Lower leg skin (tissue), 4 donors: Measurements from ENCODE around the gene MCM3AP. TPM values are rescaled to one million over a fixed set of nuclear protein-coding genes. Genes with fewer than 3 reads are reported as not detected.

Source experiments
- DNase-seq, 2 donors: peaks; one replicate each; pipeline ENCODE4 v3.0.0-alpha.2; 2019; ENCODE audit warnings: low spot score in 2 of 2
- H3K4me3 ChIP-seq: fragments of 200-600 bp; sonication (generic); 2 replicates; pipeline ENCODE4 v1.5.1; 2017; ENCODE audit warnings: mild to moderate bottlenecking, low read depth; ENCODE audit not compliant: poor library complexity, severe bottlenecking
- CTCF ChIP-seq, 3 donors: fragments of 450-650 bp; IDR thresholded peaks; one replicate each; pipeline ENCODE4 v1.5.1; 2016; ENCODE audit warnings: antibody characterized with exemption in 3 of 3, mild to moderate bottlenecking in 3 of 3, moderate library complexity in 2 of 3
- POLR2A ChIP-seq, 2 donors: fragments of 450-650 bp; IDR thresholded peaks; one replicate each; pipeline ENCODE4 v1.6.1; 2016 to 2017; ENCODE audit warnings: antibody characterized with exemption in 2 of 2, mild to moderate bottlenecking in 1 of 2, moderate library complexity in 1 of 2
- WGBS, 2 donors: methylation state at CpG; one replicate each; pipeline ENCODE4 v1.1.5; 2018; 5-methylcytosine and 5-hydroxymethylcytosine counted together
- intact Hi-C: fragments of 100-400 bp; cut with DNase I; formaldehyde crosslinking; loops from one replicate; pipeline ENCODE4 v1.15.0; 2023; ENCODE audit warnings: low total_unique reads
- total RNA-seq, 4 donors: library from RNA; depleted of rRNA; stranded (reverse); fragments of >200 nt; gene quantifications; one replicate each; pipeline ENCODE4 v1.1.0, GENCODE V29; 2016

MCM3AP gene
- 10 to 100 TPM; 45.5 to 71.4 (median 57.7) TPM for total RNA-seq

GRCh38 chr21:46285206-46285661 lies at the start of gene MCM3AP:
TSS of gene MCM3AP (minus strand) at chr21:46285611. CDS start at chr21:46285286, 325 bp downstream.
- intact Hi-C loops, result no loop called here
- WGBS, 2 donors, result 22 to 28% methylated on average over 6 of the region's 6 CpGs
- no peak for DNase-seq
- TF ChIP-seq CTCF (IDR thresholded peaks at IDR 0.05), result no peak
- TF ChIP-seq POLR2A (IDR thresholded peaks at IDR 0.05), result no peak
- H3K4me3 ChIP-seq, result peak within 1 kb of the TSS; percentile 85

GRCh38 chr21:46334351-46335140 lies 49.1 kb upstream of the MCM3AP start:
- no peak for DNase-seq
- H3K4me3 ChIP-seq, result no peak overlapping the region
- intact Hi-C loops, result loop anchor here (5.0 kb wide), 1 partner anchor 1447 kb away; no protein-coding TSS in a partner anchor
- TF ChIP-seq POLR2A (IDR thresholded peaks at IDR 0.05), result no peak
- WGBS, 2 donors, result 93% methylated on average over 12 of the region's 12 CpGs

GRCh38 chr21:46329796-46330195 lies 44.4 kb upstream of the MCM3AP start:
- intact Hi-C loops, result no loop called here
- TF ChIP-seq CTCF (IDR thresholded peaks at IDR 0.05) (no peak), POLR2A (IDR thresholded peaks at IDR 0.05) (no peak)
- DNase-seq, result no peak
- 92 to 96% methylated on average over 2 of the region's 2 CpGs for whole genome bisulfite sequencing, 2 donors
- no peak overlapping the region for H3K4me3 ChIP-seq

GRCh38 chr21:46328151-46328550 lies 42.7 kb upstream of the MCM3AP start:
- intact Hi-C loops, result no loop called here
- H3K4me3 ChIP-seq, result no peak overlapping the region
- 78 to 83% methylated on average over 5 of the region's 5 CpGs for WGBS, 2 donors
- DNase-seq, result no peak
- no peak for TF ChIP-seq POLR2A (IDR thresholded peaks at IDR 0.05)
- no peak for TF ChIP-seq CTCF (IDR thresholded peaks at IDR 0.05)

GRCh38 chr21:46327711-46328110 lies 42.3 kb upstream of the MCM3AP start:
- 81 to 92% methylated on average over 4 of the region's 4 CpGs for WGBS, 2 donors
- intact Hi-C loops, result no loop called here

More at GRCh38 chr21:46327711-46328110, 42.3 kb upstream of the MCM3AP start:
- no peak overlapping the region for H3K4me3 ChIP-seq
- TF ChIP-seq CTCF (IDR thresholded peaks at IDR 0.05) (no peak), POLR2A (IDR thresholded peaks at IDR 0.05) (no peak)
- no peak for DNase-seq
